Coronary artery (tissue), 2 donors: Measurements from ENCODE around the gene TMCC1.

Experiments
- DNase-seq: peaks from one replicate; pipeline ENCODE4 v3.0.0-alpha.2; 2017; ENCODE audit warnings: low spot score
- H3K27ac ChIP-seq, 2 donors: fragments of 200-600 bp; sonication (generic); one replicate each; pipeline ENCODE4 v1.5.1; 2016 to 2019
- H3K4me3 ChIP-seq: fragments of 200-600 bp; sonication (generic); 2 replicates; pipeline ENCODE4 v1.5.1; 2016; ENCODE audit warnings: mild to moderate bottlenecking, moderate library complexity
- TF ChIP-seq, protein P1 (sequence below): fragments of 200-600 bp; sonication (generic); IDR thresholded peaks from one replicate; pipeline ENCODE4 v1.5.1; 2019; ENCODE audit warnings: antibody characterized with exemption

TMCC1 gene

DNA sequence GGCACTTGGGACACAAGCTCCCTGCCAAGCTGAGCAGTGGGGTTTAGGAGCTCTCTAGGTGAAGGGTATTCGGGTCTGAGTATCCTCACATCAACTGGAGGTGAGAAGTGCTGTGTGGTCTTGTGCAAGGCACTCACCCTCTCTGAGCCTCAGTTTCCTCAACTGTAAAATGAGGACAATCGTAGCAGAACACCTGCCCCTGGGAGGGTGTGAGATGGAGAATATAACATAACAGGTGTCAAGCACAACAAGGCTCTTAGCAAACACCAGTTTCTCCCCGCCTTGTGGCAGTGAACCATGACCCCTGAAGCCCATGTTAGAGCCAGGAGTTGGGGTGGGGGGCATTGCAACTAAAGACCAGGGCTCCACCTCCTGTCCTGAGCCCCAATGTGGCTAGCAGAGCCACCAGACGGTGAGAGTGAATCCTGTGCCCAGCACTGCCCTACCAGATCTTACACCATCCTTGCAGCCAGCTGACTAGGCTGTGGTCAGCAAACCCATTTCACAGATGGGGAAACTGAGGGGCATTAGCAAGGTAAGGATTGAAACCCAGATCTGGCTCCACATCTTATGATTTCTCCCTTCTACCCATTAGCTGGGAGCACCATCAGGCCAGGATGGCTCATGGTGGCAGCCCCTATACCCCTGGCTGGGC lies 284.4 kb downstream of the TMCC1 start:
- Histone ChIP-seq H3K4me3 (no peak overlapping the region), H3K27ac (peak overlapping the region; percentile 50 to 98)
- TF ChIP-seq, protein P1, sequence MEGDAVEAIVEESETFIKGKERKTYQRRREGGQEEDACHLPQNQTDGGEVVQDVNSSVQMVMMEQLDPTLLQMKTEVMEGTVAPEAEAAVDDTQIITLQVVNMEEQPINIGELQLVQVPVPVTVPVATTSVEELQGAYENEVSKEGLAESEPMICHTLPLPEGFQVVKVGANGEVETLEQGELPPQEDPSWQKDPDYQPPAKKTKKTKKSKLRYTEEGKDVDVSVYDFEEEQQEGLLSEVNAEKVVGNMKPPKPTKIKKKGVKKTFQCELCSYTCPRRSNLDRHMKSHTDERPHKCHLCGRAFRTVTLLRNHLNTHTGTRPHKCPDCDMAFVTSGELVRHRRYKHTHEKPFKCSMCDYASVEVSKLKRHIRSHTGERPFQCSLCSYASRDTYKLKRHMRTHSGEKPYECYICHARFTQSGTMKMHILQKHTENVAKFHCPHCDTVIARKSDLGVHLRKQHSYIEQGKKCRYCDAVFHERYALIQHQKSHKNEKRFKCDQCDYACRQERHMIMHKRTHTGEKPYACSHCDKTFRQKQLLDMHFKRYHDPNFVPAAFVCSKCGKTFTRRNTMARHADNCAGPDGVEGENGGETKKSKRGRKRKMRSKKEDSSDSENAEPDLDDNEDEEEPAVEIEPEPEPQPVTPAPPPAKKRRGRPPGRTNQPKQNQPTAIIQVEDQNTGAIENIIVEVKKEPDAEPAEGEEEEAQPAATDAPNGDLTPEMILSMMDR = no peak
- no peak for DNase-seq

DNA sequence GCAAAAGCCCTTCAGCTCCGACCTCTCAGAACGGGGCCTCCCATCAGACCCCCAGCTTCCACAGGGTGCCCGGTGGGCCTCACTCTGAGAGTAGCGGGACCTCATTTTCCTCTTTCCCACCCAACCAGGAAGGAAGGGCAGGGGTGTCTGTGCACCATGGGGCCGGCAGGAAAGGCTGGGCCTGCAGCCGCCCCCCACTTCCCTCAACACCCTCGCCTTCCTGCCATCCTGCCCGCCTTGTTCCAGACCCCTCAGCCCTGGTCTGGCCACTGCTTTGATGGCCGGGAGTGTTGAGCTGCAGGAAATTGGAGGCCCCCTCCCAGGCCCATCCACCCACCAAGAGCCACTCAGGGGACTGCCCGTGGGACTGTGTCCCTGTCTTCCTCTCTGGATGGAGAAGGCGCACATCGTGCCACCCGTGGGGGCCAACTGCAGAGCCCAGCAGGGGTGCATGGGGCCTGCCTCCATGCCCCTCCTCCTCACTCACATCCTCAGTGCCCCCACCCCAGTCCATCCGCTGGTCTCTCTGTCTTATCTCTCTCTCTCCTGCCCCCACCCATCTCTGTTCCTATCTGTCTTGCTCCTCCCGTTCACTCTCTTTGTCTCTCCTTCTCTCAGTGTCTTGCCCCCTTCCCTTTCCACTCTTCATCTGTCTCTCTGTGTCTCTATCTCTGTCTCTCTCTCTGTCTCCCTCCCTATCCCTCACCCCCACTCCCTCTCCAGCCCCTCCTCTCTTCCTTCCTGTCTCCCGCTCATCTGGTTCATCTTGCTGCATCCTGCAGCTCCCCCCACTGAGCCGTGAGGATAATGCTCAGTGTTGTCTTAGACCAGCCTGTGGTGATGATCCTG lies 285.2 kb downstream of the TMCC1 start:
- peak overlapping the region; percentile 92 for H3K4me3 ChIP-seq
- no peak for DNase-seq
- TF ChIP-seq, protein P1 = no peak
- H3K27ac ChIP-seq = peak overlapping the region; percentile 86 to 98

DNA sequence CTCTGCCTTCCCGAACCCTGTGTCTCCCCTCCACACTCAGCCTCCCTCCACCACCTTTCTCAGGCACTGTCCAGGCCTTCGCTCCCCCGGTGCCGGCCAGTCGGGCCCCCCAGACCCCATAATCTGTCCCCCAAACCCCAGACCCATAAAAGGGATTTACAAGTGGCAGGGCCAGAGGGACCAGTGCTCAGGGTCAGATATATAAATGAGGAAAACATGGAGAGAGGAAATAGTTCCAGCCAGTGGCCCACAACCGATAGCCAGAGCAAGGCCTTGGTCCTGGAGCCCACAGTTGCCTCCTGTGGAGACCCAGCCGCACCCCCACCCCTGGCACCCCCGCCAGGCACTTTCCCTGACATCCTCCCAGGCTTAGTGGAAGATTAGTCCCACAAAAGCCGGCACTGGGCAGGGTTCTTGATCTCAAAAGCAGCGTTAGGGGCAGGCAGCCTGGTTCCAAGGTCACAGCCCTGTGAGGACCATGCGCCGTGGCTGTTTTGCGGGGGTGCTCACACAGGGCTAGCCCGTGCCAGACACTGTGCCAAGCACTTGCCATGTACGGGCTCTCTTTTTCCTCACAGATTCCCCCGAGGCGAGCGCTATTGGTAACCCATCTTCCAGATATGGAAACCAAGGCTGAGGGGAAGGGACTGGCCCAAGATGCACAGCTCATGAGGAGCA lies 286.0 kb downstream of the TMCC1 start:
- TF ChIP-seq, protein P1 = no peak
- DNase-seq = no peak
- H3K27ac ChIP-seq = peak overlapping the region; percentile 86 to 98
- peak overlapping the region; percentile 92 for H3K4me3 ChIP-seq

DNA sequence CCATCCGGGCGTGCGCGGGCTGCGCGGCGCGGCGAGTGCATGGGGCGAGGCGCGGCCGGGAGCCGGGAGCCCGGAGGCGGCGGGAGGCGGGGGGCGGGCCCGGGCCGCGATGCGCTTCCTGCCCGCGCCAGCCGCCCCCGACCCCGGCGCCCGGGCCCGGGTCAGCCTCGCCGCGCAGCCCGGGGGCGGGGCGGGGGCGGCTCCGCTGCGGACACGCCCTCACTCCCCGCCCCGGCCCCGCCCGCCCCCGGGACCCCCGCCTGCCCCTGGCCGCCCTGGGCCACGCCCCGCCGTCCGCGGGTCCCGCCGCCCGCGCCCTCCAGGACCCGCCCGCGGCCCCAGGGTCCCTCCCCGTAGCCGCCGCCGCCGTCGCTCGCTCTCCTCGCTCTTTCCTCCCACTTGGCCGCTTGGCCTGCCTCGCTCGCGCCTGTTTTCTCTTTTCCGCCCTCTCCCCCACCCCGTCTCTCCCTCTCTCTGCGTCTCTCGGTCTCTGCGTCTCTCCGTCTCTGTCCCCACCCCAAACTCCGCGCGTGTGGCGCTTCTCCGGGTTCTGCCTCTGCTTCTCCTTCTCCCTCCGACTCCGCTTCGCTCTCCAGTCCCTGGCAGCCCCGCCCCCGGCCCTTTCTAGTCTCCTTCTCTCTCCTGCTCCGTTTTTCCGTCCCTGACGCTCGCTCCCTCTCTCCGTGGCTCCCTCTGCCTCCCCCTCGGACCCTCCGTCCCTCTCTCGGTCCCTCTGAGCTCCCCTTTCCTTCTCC lies 286.7 kb downstream of the TMCC1 start, which contains the start of gene PLXND1:
Gene PLXND1, minus strand, starts transcription at position 41 of the 755 bp plus-strand sequence. Its CDS starts 37 bp downstream, at position 4.
- DNase-seq = peak; percentile 92
- TF ChIP-seq, protein P1 = no peak
- H3K4me3 ChIP-seq = peak within 1 kb of the TSS; percentile 92
- peak within 1 kb of the TSS; percentile 94 to 98 for H3K27ac ChIP-seq

DNA sequence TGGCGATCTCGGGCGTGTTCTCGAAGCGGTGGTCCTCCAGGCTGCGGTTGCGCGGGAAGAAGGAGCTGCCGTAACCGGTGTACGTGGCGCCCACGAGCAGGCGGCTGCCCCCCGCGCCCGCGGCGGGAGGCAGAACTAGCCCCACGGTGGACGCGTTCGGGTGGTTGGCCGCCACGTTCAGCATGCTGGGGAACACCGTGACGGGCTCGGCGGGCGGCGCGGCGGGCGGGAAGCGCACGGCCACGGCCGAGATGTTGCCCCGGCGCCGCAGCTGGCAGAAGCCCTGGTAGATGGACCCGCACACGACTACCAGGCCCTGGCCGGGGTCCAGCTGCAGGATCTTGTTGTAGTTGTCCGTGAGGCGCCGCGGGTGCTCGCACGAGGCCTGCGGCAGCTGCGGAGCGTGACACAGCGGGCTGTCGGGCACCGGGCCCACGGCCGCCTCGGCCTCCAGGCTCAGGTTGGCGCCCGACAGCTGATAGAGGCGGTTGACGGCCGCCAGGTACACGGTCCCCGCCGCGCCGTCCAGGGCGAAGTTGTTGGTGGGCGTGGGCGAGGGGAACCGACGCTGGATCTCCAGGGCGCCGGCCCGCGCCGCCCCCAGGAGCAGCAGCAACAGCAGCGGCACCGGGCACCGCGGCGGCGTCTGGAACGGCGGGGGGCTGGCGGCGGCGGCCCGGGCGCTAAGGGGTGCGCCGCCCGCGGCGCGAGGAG lies 287.4 kb downstream of the TMCC1 start:
- no peak for DNase-seq

More for the DNA sequence above, 287.4 kb downstream of the TMCC1 start:
- peak overlapping the region; percentile 92 for H3K4me3 ChIP-seq
- TF ChIP-seq, protein P1 = no peak
- peak overlapping the region; percentile 94 to 98 for H3K27ac ChIP-seq
